ENCODE data around the gene MS4A10. TPM values are rescaled to one million over a fixed set of nuclear protein-coding genes. Genes with fewer than 3 reads are reported as not detected.

MS4A10 gene
- total RNA-seq, 6 experiments from 2014 or later = not detected

DNA sequence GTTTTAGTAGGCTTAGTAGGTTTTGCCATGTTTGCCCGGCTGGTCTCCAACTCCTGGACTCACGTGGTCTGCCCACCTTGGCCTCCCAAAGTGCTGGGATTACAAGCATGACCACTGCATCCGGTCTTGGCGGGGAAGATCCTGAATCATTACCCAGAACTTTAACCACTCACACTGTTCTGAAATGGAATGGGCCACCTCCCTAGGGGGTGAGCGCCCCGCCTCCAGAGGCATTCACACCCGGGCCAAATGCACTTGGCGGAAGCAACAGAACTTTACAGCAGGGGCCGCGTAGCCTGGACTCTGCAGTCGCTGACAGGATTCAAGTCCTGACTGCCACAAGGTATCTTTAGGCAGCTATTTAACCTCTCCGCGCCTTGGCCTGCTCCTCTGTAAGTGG is 62.1 kb downstream of the MS4A10 start:
- H3K27ac ChIP-seq = no peak overlapping the region
- intact Hi-C loops (cut with DNase I) = loop anchor here in 1 of 2 donors (5.0 kb wide), 1 partner anchor 55 kb away; no protein-coding TSS in a partner anchor
- 77% methylated on average over 7 of the region's 13 CpGs for WGBS (ENCODE audit: insufficient coverage, low coverage, low lambda C conversion rate, missing lambda C conversion rate)
- H3K36me3 ChIP-seq = peaks cover 0 to 3% (median 0%) of the 10 kb centered on the region in 4 donors
- H3K27me3 ChIP-seq = no peaks in the 10 kb centered on the region
- no peak overlapping the region for H3K4me3 ChIP-seq
- DNase-seq (no peak), ATAC-seq (no peak)
- TF ChIP-seq CTCF (IDR thresholded peaks at IDR 0.05) (no peak), POLR2A (IDR thresholded peaks at IDR 0.05) (no peak)
- H3K9me3 ChIP-seq = no peaks in the 10 kb centered on the region
- H3K4me1 ChIP-seq = peaks cover 0 to 18% (median 7%) of the 10 kb centered on the region in 4 donors

GRCh38 chr11:60847896-60848295 is 62.8 kb downstream of the MS4A10 start:
- TF ChIP-seq CTCF (IDR thresholded peaks at IDR 0.05) (no peak), POLR2A (IDR thresholded peaks at IDR 0.05) (no peak)
- H3K4me1 ChIP-seq = peaks cover 0 to 15% (median 6%) of the 10 kb centered on the region in 4 donors
- no peak overlapping the region for H3K27ac ChIP-seq
- ATAC-seq (no peak), DNase-seq (no peak)
- H3K4me3 ChIP-seq = no peak overlapping the region
- no peaks in the 10 kb centered on the region for H3K27me3 ChIP-seq
- H3K9me3 ChIP-seq = no peaks in the 10 kb centered on the region
- peaks cover 0 to 3% (median 0%) of the 10 kb centered on the region in 4 donors for H3K36me3 ChIP-seq
- intact Hi-C loops (cut with DNase I) = loop anchor here in 1 of 2 donors (5.0 kb wide), 1 partner anchor 54 kb away; no protein-coding TSS in a partner anchor
- no CpG with 5 or more reads among the region's 12 CpGs for WGBS (ENCODE audit: insufficient coverage, low coverage, low lambda C conversion rate, missing lambda C conversion rate)

DNA sequence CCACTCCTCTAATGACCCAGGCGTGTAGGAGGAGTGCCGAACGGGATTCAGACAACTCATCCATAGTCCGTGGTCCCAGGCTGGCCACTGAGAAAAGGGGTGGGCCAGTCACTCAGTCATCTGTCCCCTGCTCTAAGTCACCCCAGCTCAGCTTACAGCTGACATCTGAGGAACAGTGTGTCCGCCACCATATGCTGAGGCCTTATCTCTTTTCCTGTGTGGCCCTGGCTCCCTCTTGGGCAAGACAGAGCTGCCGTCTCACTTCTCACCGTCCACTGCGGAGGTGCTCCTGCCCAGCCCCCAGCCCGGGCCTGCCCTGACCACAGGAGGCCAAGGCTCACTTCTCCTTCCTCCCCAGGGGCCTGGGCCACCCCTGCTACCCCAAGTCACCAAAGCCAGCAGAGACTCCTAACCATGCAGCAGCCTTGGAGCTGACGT is 63.6 kb downstream of the MS4A10 start:
- DNase-seq = no peak
- WGBS (ENCODE audit: insufficient coverage, low coverage, low lambda C conversion rate, missing lambda C conversion rate) = 82% methylated on average over 2 of the region's 10 CpGs
- no peak for ATAC-seq
- intact Hi-C loops (cut with DNase I) = loop anchor here in 1 of 2 donors (5.0 kb wide), 1 partner anchor 54 kb away; no protein-coding TSS in a partner anchor
- TF ChIP-seq POLR2A (IDR thresholded peaks at IDR 0.05) = no peak
- TF ChIP-seq CTCF (IDR thresholded peaks at IDR 0.05) = no peak
- peaks cover 0 to 7% (median 2%) of the 10 kb centered on the region in 4 donors for H3K4me1 ChIP-seq
- H3K4me3 ChIP-seq = no peak overlapping the region
- H3K27me3 ChIP-seq = no peaks in the 10 kb centered on the region
- H3K9me3 ChIP-seq = no peaks in the 10 kb centered on the region
- no peak overlapping the region for H3K27ac ChIP-seq
- H3K36me3 ChIP-seq = peaks cover 0 to 3% (median 0%) of the 10 kb centered on the region in 4 donors

GRCh38 chr11:60849641-60850520 is 64.7 kb downstream of the MS4A10 start:
- Histone ChIP-seq H3K4me3 (no peak overlapping the region), H3K4me1 (peaks cover 0 to 5% (median 0%) of the 10 kb centered on the region in 4 donors), H3K27me3 (no peaks in the 10 kb centered on the region), H3K9me3 (no peaks in the 10 kb centered on the region), H3K27ac (no peak overlapping the region), H3K36me3 (peaks cover 0 to 3% (median 0%) of the 10 kb centered on the region in 4 donors)
- TF ChIP-seq CTCF (IDR thresholded peaks at IDR 0.05) (no peak), POLR2A (IDR thresholded peaks at IDR 0.05) (no peak)
- 96% methylated on average over 4 of the region's 29 CpGs for WGBS (ENCODE audit: insufficient coverage, low coverage, low lambda C conversion rate, missing lambda C conversion rate)
- no peak for DNase-seq
- intact Hi-C loops (cut with DNase I) = loop anchor here in 1 of 2 donors (5.0 kb wide), 1 partner anchor 52 kb away; no protein-coding TSS in a partner anchor
- ATAC-seq = no peak

Other genes with a start within 250 kb of the MS4A10 start
- under 1 TPM in 1 of 6 experiments, not detected in 5; 0.62 TPM for gene MS4A8, start 85.7 kb upstream of the MS4A10 start, total RNA-seq
- gene MS4A18, start 60.6 kb upstream of the MS4A10 start, total RNA-seq = not detected
- not detected for gene MS4A15, start 28.5 kb upstream of the MS4A10 start, total RNA-seq
- gene CCDC86, start 56.8 kb downstream of the MS4A10 start, total RNA-seq = 10 to 100 TPM in 2 of 6 experiments, 1 to 10 TPM in 4; 4.9 to 17.8 (median 8.6) TPM
- gene PTGDR2, start 70.6 kb downstream of the MS4A10 start, total RNA-seq = under 1 TPM in 5 of 6 experiments, not detected in 1; 0.07 to 0.18 (median 0.12) TPM
- gene ZP1, start 82.2 kb downstream of the MS4A10 start, total RNA-seq = not detected
- gene PRPF19, start 121.3 kb downstream of the MS4A10 start, total RNA-seq = 10 to 100 TPM; 45.5 to 82.6 (median 48.3) TPM
- 10 to 100 TPM; 29.0 to 40.9 (median 34.1) TPM for gene TMEM109, start 128.8 kb downstream of the MS4A10 start, total RNA-seq
- gene TMEM132A, start 139.1 kb downstream of the MS4A10 start, total RNA-seq = 1 to 10 TPM in 4 of 6 experiments, under 1 TPM in 2; 0.76 to 4.2 (median 1.7) TPM
- gene SLC15A3, start 166.8 kb downstream of the MS4A10 start, total RNA-seq = 10 to 100 TPM in 3 of 6 experiments, 1 to 10 TPM in 3; 7.2 to 22.2 (median 9.2) TPM
- 1 to 10 TPM in 1 of 6 experiments, under 1 TPM in 5; 0.29 to 2.4 (median 0.52) TPM for gene CD6, start 186.3 kb downstream of the MS4A10 start, total RNA-seq